ENCODE data around the gene ADAMTSL3.

GRCh38 chr15:83764201-83764838, 110.4 kb downstream of the ADAMTSL3 start:
- TF ChIP-seq CTCF (IDR thresholded peaks at IDR 0.05; ENCODE audit: low read depth, low read length, poor library complexity, severe bottlenecking): no peak
- TF ChIP-seq EZH2phosphoT487 (IDR thresholded peaks at IDR 0.05; ENCODE audit: borderline replicate concordance, low read length): no peak
